ENCODE measurements around the gene VDAC2. TPM values are rescaled to one million over a fixed set of nuclear protein-coding genes. Genes with fewer than 3 reads are reported as not detected.

Gene VDAC2, protein sequence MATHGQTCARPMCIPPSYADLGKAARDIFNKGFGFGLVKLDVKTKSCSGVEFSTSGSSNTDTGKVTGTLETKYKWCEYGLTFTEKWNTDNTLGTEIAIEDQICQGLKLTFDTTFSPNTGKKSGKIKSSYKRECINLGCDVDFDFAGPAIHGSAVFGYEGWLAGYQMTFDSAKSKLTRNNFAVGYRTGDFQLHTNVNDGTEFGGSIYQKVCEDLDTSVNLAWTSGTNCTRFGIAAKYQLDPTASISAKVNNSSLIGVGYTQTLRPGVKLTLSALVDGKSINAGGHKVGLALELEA
- 165 and 199 TPM in 2 replicates for total RNA-seq

DNA sequence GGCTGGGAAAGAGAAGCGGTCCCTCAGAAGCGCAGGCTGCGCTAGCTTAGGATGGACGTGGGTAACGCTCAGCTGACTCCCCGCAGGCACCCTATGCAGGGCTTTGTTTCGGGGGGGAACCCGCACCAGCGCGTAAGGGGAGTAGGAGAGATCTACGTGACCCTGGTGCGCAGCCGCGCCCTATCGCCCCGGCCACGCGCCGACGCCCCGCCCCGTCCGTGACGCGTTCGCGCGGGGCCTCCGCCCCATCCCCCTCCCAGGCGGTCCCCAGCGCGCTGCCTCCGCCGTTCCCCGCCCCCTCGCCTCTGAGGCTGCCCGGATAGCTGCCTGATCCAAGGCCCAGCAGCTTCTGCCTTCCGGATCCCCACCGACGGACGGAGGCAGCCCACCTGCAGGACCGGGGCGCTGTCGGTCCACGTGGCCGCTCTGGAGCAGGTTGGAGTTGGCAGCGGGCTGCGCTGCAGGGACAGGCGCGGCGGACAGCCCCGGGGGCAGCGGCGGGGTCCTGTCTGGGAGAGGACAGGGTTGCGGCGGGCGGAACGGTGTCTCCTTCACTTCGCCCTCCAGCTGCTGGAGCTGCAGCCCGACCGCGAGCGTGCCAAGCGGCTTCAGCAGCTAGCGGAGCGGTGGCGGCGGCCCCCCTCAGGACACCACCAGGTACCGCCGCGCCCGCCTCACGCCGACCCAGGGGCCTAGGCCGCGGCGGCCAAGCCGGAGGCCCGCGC, at the start of gene VDAC2:
Gene VDAC2, plus strand, starts transcription at position 515 of the 725 bp plus-strand sequence. CDS start 363 bp downstream, outside the sequence.

GRCh38 chr10:75235375-75236177, 25.0 kb downstream of the VDAC2 start, which contains the start of gene COMTD1:
Gene COMTD1, minus strand, starts transcription at chr10:75235957. Its CDS starts 29 bp downstream, at chr10:75235928.

Other genes starting within 250 kb of the VDAC2 start
- gene SAMD8, start 99.1 kb upstream of the VDAC2 start, total RNA-seq = 49.0 and 49.2 TPM in 2 replicates
- 1.5 and 2.7 TPM in 2 replicates for gene COMTD1, start 25.2 kb downstream of the VDAC2 start, total RNA-seq
- gene ZNF503, start 191.0 kb downstream of the VDAC2 start, total RNA-seq = 6.7 and 7.7 TPM in 2 replicates
- 0.30 and 0.92 TPM in 2 replicates for gene LRMDA, start 220.8 kb downstream of the VDAC2 start, total RNA-seq

Measured in smooth muscle cell of the umbilical artery (primary cell).